Heart left ventricle (tissue), 13 donors: ENCODE data around the gene LGR5.

ENCODE experiments used
- POLR2A ChIP-seq, 2 donors: fragments of 450-650 bp; IDR thresholded peaks; one replicate each; pipeline ENCODE4 v1.6.1; 2017; ENCODE audit warnings: antibody characterized with exemption in 2 of 2, mild to moderate bottlenecking in 2 of 2, moderate library complexity in 2 of 2
- TF ChIP-seq, protein P1 (sequence below), 12 donors: fragments of 200-600 bp; sonication (generic) in 4 of 12; IDR thresholded peaks; one replicate each; pipeline versions ENCODE4 v1.5.0 to v1.8.0; 2018 to 2022; ENCODE audit warnings: antibody characterized with exemption in 12 of 12, mild to moderate bottlenecking in 5 of 12
- donor health status: ischemic (EF 13 %, LVEDD 7.1; RV severe dilation, severe dysfunction).
- donor health status: DM: no; HTN: yes; CAD: no.
- donor health status: DM: no; HTN: no; CAD: no.
- donor health status: ischemic (EF 25% LVEDD 6.9; RV normal size, moderate dysfunction).
- donor health status: ischemic (EF 25% LVEDD 5.7; RV mildly dilated, moderate dysfunction).
- donor health status: ischemic (EF 35%, LVEDD 5.7; RV mildly dilated, moderate dysfunction).
- donor health status: nonischemic (EF 11% LVEDD 7.7; RV severe dilation, severe dysfunction).
- donor health status: DM: yes; HTN: yes; CAD: no.
- donor health status: PGD.
- donor health status: ischemic (EF 29% LVEDD 5.4; RV normal size, mild dysfunction).
- donor health status: nonischemic (EF 23%, LVEDD 6.1; RV moderate dilation, normal function).

GRCh38 chr12:71607494-71608330 is 168.1 kb downstream of the LGR5 start:
- no peak for TF ChIP-seq POLR2A (IDR thresholded peaks at IDR 0.05)
- TF ChIP-seq, protein P1, sequence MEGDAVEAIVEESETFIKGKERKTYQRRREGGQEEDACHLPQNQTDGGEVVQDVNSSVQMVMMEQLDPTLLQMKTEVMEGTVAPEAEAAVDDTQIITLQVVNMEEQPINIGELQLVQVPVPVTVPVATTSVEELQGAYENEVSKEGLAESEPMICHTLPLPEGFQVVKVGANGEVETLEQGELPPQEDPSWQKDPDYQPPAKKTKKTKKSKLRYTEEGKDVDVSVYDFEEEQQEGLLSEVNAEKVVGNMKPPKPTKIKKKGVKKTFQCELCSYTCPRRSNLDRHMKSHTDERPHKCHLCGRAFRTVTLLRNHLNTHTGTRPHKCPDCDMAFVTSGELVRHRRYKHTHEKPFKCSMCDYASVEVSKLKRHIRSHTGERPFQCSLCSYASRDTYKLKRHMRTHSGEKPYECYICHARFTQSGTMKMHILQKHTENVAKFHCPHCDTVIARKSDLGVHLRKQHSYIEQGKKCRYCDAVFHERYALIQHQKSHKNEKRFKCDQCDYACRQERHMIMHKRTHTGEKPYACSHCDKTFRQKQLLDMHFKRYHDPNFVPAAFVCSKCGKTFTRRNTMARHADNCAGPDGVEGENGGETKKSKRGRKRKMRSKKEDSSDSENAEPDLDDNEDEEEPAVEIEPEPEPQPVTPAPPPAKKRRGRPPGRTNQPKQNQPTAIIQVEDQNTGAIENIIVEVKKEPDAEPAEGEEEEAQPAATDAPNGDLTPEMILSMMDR (IDR thresholded peaks at IDR 0.05) = no peak
